Activated naive CD8-positive, alpha-beta T cell treated with anti-CD3 and anti-CD28 coated beads, Interleukin-2, amount 10 ng/mL, durations not matched to agents 7 days and 5 days (primary cell): ENCODE data around the gene SLAMF9. TPM values are rescaled to one million over a fixed set of nuclear protein-coding genes. Genes with fewer than 3 reads are reported as not detected.
A peak's percentile ranks its signal among the peaks of the same experiment; 100 is the strongest.
"Not testable (repeated sequence)": the region's sequence is repeated elsewhere in the genome, so short reads cannot be mapped to it uniquely, and the experiment has no call there.

Experiments
- ATAC-seq: fragments of 150-1000 bp; cut with Tn5 transposase; one replicate; pipeline ENCODE4 v1.10.0; 2021; ENCODE audit warnings: low read depth, moderate library complexity
- POLR2A ChIA-PET: fragments of 350-600 bp; sonication (Branson Sonifier 250); formaldehyde crosslinking; loops from one replicate; lab custom pipeline; 2021; ENCODE audit warnings: antibody characterized with exemption; lab: Charles Lee
- DNase-seq: peaks from one replicate; pipeline ENCODE4 v3.0.0; 2021
- H3K27ac Mint-ChIP-seq: one replicate; pipeline ENCODE4 v1.8.0; 2022; ENCODE audit warnings: mild to moderate bottlenecking, mixed read lengths
- H3K27me3 Mint-ChIP-seq: one replicate; pipeline ENCODE4 v1.8.0; 2022; ENCODE audit warnings: mild to moderate bottlenecking, moderate library complexity, mixed read lengths
- H3K36me3 Mint-ChIP-seq: one replicate; pipeline ENCODE4 v1.8.0; 2021; ENCODE audit warnings: mild to moderate bottlenecking, mixed read lengths
- H3K4me1 Mint-ChIP-seq: one replicate; pipeline ENCODE4 v1.8.0; 2021; ENCODE audit warnings: mixed read lengths
- H3K4me3 Mint-ChIP-seq: one replicate; pipeline ENCODE4 v1.8.0; 2022; ENCODE audit warnings: mild to moderate bottlenecking, moderate library complexity, mixed read lengths
- H3K9me3 Mint-ChIP-seq: one replicate; pipeline ENCODE4 v1.8.0; 2021; ENCODE audit warnings: mixed read lengths
- total RNA-seq, 2 experiments: library from RNA; stranded (reverse); gene quantifications; one replicate each; pipeline ENCODE4 v1.2.3, GENCODE V29; 2021

The SLAMF9 gene
- total RNA-seq, 2 experiments from 2014 or later = not detected

- peaks cover 56% of the 10 kb centered on the region for H3K4me1 Mint-ChIP-seq
These were observed 38.3 kb downstream of the SLAMF9 start for GRCh38 chr1:159915571-159916241.

GRCh38 chr1:159914252-159915018 is 39.6 kb downstream of the SLAMF9 start:
- peaks cover 59% of the 10 kb centered on the region for H3K4me1 Mint-ChIP-seq
- peak overlapping the region; percentile 14 for H3K27ac Mint-ChIP-seq

More at GRCh38 chr1:159915571-159916241, 38.3 kb downstream of the SLAMF9 start:
- H3K4me3 Mint-ChIP-seq = no peak overlapping the region
- H3K27me3 Mint-ChIP-seq = no peaks in the 10 kb centered on the region
- ATAC-seq (no peak), DNase-seq (no peak)
- POLR2A ChIA-PET = interaction anchor here (3.6 kb wide), 1 partner anchor 9 kb away, joined by 26 read pairs; the partner anchor contains the start of gene TAGLN2
- no peaks in the 10 kb centered on the region for H3K9me3 Mint-ChIP-seq
- peak overlapping the region; percentile 52 for H3K27ac Mint-ChIP-seq
- peaks cover 32% of the 10 kb centered on the region for H3K36me3 Mint-ChIP-seq

DNA sequence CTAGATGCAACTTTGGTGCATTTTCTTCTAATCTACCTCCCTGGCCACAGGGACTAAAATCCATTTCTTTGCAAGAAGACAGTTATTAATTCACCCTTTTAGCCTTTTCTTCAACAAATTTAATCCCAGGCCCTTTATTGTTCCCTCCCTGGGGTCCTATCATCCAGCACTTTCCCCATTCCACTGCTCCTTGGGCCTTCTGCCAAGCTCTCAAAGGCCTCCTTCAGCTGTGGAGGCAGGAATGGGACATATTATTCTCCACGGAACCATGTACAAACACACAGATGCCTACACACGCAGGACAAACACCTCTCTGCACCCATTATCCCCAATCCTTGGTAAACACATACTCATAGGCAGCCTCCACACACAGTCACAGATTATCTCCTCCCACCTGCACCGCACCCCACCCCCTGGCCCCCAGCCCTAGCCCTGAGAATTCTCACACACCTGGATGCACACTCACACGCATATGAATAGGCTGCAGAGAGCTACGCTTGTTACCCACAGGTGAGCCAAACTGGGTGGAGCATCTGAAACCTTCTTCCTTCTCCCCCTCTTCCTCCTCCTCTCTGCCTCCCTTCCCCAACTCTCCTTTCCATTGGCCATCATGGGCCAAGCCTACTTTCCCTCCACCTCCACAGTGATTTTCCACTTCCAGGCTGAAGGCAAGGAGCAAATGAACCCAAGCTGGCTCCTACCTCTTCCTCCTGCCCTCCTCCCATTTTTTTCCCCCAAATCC is 40.4 kb downstream of the SLAMF9 start:
- Mint-ChIP-seq H3K27ac (peak overlapping the region; percentile 55), H3K4me1 (peaks cover 59% of the 10 kb centered on the region), H3K4me3 (no peak overlapping the region), H3K27me3 (no peaks in the 10 kb centered on the region), H3K36me3 (peaks cover 21% of the 10 kb centered on the region), H3K9me3 (no peaks in the 10 kb centered on the region)
- no peak for ATAC-seq
- DNase-seq = no peak
- POLR2A ChIA-PET = interaction anchor here (3.6 kb wide), 1 partner anchor 11 kb away, joined by 26 read pairs; the partner anchor contains the start of gene TAGLN2

More at GRCh38 chr1:159914252-159915018, 39.6 kb downstream of the SLAMF9 start:
- POLR2A ChIA-PET = interaction anchor here (0.6 to 3.6 kb wide), 2 partner anchors 10 to 467 kb away, joined by 5 to 26 read pairs; partner anchors contain the start of gene TAGLN2
- no peak for ATAC-seq
- H3K27me3 Mint-ChIP-seq = no peaks in the 10 kb centered on the region
- H3K9me3 Mint-ChIP-seq = no peaks in the 10 kb centered on the region
- DNase-seq = no peak
- H3K36me3 Mint-ChIP-seq = peaks cover 25% of the 10 kb centered on the region
- H3K4me3 Mint-ChIP-seq = no peak overlapping the region

- no peaks in the 10 kb centered on the region for H3K9me3 Mint-ChIP-seq
- H3K27me3 Mint-ChIP-seq = no peaks in the 10 kb centered on the region
- peaks cover 12% of the 10 kb centered on the region for H3K36me3 Mint-ChIP-seq
- DNase-seq = peak; percentile 48
- H3K4me1 Mint-ChIP-seq = peaks cover 54% of the 10 kb centered on the region
- peak; percentile 11 for ATAC-seq
- peak overlapping the region; percentile 63 for H3K4me3 Mint-ChIP-seq
- POLR2A ChIA-PET = interaction anchor here (0.7 to 1.1 kb wide), 3 partner anchors 18 to 314 kb away, joined by 3 read pairs; partner anchors contain the start of gene DUSP23
- H3K27ac Mint-ChIP-seq = peak overlapping the region; percentile 90
These were observed 42.5 kb downstream of the SLAMF9 start for GRCh38 chr1:159911326-159912070.

- no peak for ATAC-seq
- H3K4me3 Mint-ChIP-seq = no peak overlapping the region
- peak overlapping the region; percentile 6 for H3K27ac Mint-ChIP-seq
- POLR2A ChIA-PET = interaction anchor here (2.6 kb wide), 1 partner anchor 16 kb away, joined by 11 read pairs; the partner anchor contains the start of gene TAGLN2
- H3K27me3 Mint-ChIP-seq = no peaks in the 10 kb centered on the region
- H3K9me3 Mint-ChIP-seq = no peaks in the 10 kb centered on the region
- no peak for DNase-seq
- peaks cover 40% of the 10 kb centered on the region for H3K4me1 Mint-ChIP-seq
- H3K36me3 Mint-ChIP-seq = peaks cover 6% of the 10 kb centered on the region
These were observed 45.8 kb downstream of the SLAMF9 start for GRCh38 chr1:159908031-159908940.

DNA sequence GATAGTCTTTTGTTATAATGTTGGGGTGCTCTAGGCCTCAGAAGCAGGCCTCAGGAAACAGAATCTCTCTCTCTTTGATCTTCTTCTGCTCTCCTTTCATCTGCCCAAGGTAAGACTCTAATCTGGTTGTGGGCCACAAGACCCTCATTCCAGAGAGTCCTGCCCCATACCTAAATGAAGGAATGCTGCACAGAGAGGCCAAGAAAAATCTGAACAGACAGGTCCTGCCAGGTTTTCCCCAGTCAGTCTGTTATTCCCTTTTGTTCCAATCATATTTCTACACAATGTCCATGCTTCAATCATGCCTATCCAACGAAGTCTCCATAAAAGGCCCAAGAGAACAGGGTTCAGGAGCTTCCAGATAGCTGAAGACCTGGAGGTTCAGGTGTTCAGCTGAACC is 47.1 kb downstream of the SLAMF9 start:
- ATAC-seq (no peak), DNase-seq (no peak)
- Mint-ChIP-seq H3K27me3 (no peaks in the 10 kb centered on the region), H3K4me1 (peaks cover 30% of the 10 kb centered on the region), H3K4me3 (no peak overlapping the region), H3K27ac (no peak overlapping the region), H3K36me3 (peaks cover 6% of the 10 kb centered on the region), H3K9me3 (no peaks in the 10 kb centered on the region)
- POLR2A ChIA-PET = interaction anchor here (2.6 kb wide), 1 partner anchor 17 kb away, joined by 11 read pairs; the partner anchor contains the start of gene TAGLN2

- ATAC-seq, H3K27ac Mint-ChIP-seq, H3K4me1 Mint-ChIP-seq, DNase-seq, H3K4me3 Mint-ChIP-seq, H3K9me3 Mint-ChIP-seq, H3K27me3 Mint-ChIP-seq, H3K36me3 Mint-ChIP-seq: not testable (repeated sequence)
- POLR2A ChIA-PET = interaction anchor here (0.7 to 1.0 kb wide), 3 partner anchors 9 to 28 kb away, joined by 3 to 6 read pairs (median 3); no protein-coding TSS in a partner anchor
These were observed 50.0 kb downstream of the SLAMF9 start for GRCh38 chr1:159904036-159904435.

GRCh38 chr1:159902541-159902940 is 51.5 kb downstream of the SLAMF9 start:
- no peak for DNase-seq
- POLR2A ChIA-PET = no interaction called here
- H3K4me3 Mint-ChIP-seq = no peak overlapping the region
- no peak overlapping the region for H3K27ac Mint-ChIP-seq
- H3K9me3 Mint-ChIP-seq = no peaks in the 10 kb centered on the region
- H3K36me3 Mint-ChIP-seq = peaks cover 6% of the 10 kb centered on the region
- H3K27me3 Mint-ChIP-seq = peaks cover 7% of the 10 kb centered on the region
- ATAC-seq = no peak
- H3K4me1 Mint-ChIP-seq = peaks cover 3% of the 10 kb centered on the region

Other genes with a start within 250 kb of the SLAMF9 start
- gene CRP, start 239.6 kb downstream of the SLAMF9 start, total RNA-seq = not detected
- 10 to 100 TPM; 20.1 to 22.2 TPM for gene DUSP23, start 173.3 kb downstream of the SLAMF9 start, total RNA-seq
- 1 to 10 TPM; 6.0 to 7.3 TPM for gene FCRL6, start 151.9 kb downstream of the SLAMF9 start, total RNA-seq
- 1 to 10 TPM; 1.1 to 1.8 TPM for gene SLAMF8, start 127.4 kb downstream of the SLAMF9 start, total RNA-seq
- not detected for gene VSIG8, start 91.6 kb downstream of the SLAMF9 start, total RNA-seq
- gene CFAP45, start 54.1 kb downstream of the SLAMF9 start, total RNA-seq = 1 to 10 TPM; 1.3 to 1.6 TPM
- gene TAGLN2, start 28.7 kb downstream of the SLAMF9 start, total RNA-seq = 100 to 1,000 TPM; 384 to 388 TPM
- gene IGSF9, start 8.6 kb downstream of the SLAMF9 start, total RNA-seq = not detected
- gene PIGM, start 77.8 kb upstream of the SLAMF9 start, total RNA-seq = 1 to 10 TPM; 7.2 to 7.3 TPM
- gene KCNJ10, start 115.9 kb upstream of the SLAMF9 start, total RNA-seq = not detected
- not detected for gene KCNJ9, start 127.3 kb upstream of the SLAMF9 start, total RNA-seq
- gene IGSF8, start 144.4 kb upstream of the SLAMF9 start, total RNA-seq = 10 to 100 TPM; 39.8 to 44.6 TPM
- gene ATP1A2, start 161.5 kb upstream of the SLAMF9 start, total RNA-seq = not detected
- gene ATP1A4, start 197.4 kb upstream of the SLAMF9 start, total RNA-seq = not detected
- gene CASQ1, start 236.3 kb upstream of the SLAMF9 start, total RNA-seq = not detected